ENCODE data around the gene AGR2. TPM values are rescaled to one million over a fixed set of nuclear protein-coding genes. Genes with fewer than 3 reads are reported as not detected.

AGR2 gene
- total and polyA plus RNA-seq, 10 donors = 0.17 to 0.38 (median 0.28) TPM; not detected in 7

GRCh38 chr7:16779051-16779450 is 25.7 kb downstream of the AGR2 start:
- H3K4me1 ChIP-seq = peaks cover 0 to 17% (median 2%) of the 10 kb centered on the region in 6 donors
- TF ChIP-seq POLR2AphosphoS5 (IDR thresholded peaks at IDR 0.05) (no peak), POLR2A (IDR thresholded peaks at IDR 0.05) (no peak)
- TF ChIP-seq, protein P1, sequence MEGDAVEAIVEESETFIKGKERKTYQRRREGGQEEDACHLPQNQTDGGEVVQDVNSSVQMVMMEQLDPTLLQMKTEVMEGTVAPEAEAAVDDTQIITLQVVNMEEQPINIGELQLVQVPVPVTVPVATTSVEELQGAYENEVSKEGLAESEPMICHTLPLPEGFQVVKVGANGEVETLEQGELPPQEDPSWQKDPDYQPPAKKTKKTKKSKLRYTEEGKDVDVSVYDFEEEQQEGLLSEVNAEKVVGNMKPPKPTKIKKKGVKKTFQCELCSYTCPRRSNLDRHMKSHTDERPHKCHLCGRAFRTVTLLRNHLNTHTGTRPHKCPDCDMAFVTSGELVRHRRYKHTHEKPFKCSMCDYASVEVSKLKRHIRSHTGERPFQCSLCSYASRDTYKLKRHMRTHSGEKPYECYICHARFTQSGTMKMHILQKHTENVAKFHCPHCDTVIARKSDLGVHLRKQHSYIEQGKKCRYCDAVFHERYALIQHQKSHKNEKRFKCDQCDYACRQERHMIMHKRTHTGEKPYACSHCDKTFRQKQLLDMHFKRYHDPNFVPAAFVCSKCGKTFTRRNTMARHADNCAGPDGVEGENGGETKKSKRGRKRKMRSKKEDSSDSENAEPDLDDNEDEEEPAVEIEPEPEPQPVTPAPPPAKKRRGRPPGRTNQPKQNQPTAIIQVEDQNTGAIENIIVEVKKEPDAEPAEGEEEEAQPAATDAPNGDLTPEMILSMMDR (IDR thresholded peaks at IDR 0.05 in 8 of 11, conservative IDR thresholded peaks at IDR 0.05 in 3 of 11) = no peak
- intact Hi-C loops (cut with DNase I; ENCODE audit: low total_unique reads) = no loop called here
- no peaks in the 10 kb centered on the region for H3K9me3 ChIP-seq
- H3K36me3 ChIP-seq = peaks cover 0 to 32% (median 0%) of the 10 kb centered on the region in 6 donors
- H3K27ac ChIP-seq = no peak overlapping the region
- no peak overlapping the region for H3K4me3 ChIP-seq
- peaks cover 0 to 4% (median 0%) of the 10 kb centered on the region in 7 donors for H3K27me3 ChIP-seq (replicated peaks in 1 of 7)
- WGBS, 5 donors = 19 to 43% (median 24%) methylated on average over 1 of the region's 1 CpG
- DNase-seq = no peak

- Histone ChIP-seq H3K9me3 (no peaks in the 10 kb centered on the region), H3K4me1 (peaks cover 0 to 17% (median 2%) of the 10 kb centered on the region in 6 donors), H3K27me3 (replicated peaks in 1 of 7) (peaks cover 0 to 7% (median 0%) of the 10 kb centered on the region in 7 donors), H3K27ac (no peak overlapping the region), H3K36me3 (peaks cover 0 to 26% (median 0%) of the 10 kb centered on the region in 6 donors), H3K4me3 (no peak overlapping the region)
- no peak for DNase-seq
- intact Hi-C loops (cut with DNase I; ENCODE audit: low total_unique reads) = no loop called here
- no peak for TF ChIP-seq POLR2A (IDR thresholded peaks at IDR 0.05)
- TF ChIP-seq, protein P1 (IDR thresholded peaks at IDR 0.05 in 8 of 11, conservative IDR thresholded peaks at IDR 0.05 in 3 of 11) = no peak
- no peak for TF ChIP-seq POLR2AphosphoS5 (IDR thresholded peaks at IDR 0.05)
- WGBS, 5 donors = 89 to 97% (median 94%) methylated on average over 3 of the region's 3 CpGs
Measured at GRCh38 chr7:16778476-16778875, 26.3 kb downstream of the AGR2 start.

DNA sequence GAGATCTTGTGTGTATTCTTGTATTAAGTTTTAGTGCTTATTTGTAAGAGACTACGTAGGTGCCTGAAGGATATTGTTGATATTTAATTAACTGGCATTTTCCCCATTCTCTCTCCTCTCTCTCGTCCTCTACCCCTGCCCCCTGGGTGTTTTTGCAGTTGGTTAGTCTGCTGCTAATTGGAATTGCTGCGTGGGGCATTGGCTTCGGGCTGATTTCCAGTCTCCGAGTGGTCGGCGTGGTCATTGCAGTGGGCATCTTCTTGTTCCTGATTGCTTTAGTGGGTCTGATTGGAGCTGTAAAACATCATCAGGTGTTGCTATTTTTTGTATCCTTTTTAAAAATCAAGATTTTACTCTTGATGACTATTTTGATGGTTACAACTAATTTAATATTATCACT is 28.7 kb downstream of the AGR2 start:
- DNase-seq = no peak
- no peak overlapping the region for H3K27ac ChIP-seq
- H3K27me3 ChIP-seq (replicated peaks in 1 of 7) = peaks cover 0 to 7% (median 0%) of the 10 kb centered on the region in 7 donors
- intact Hi-C loops (cut with DNase I; ENCODE audit: low total_unique reads) = no loop called here
- TF ChIP-seq, protein P1 (IDR thresholded peaks at IDR 0.05 in 8 of 11, conservative IDR thresholded peaks at IDR 0.05 in 3 of 11) = no peak
- TF ChIP-seq POLR2AphosphoS5 (IDR thresholded peaks at IDR 0.05) (no peak), POLR2A (IDR thresholded peaks at IDR 0.05) (no peak)
- H3K4me1 ChIP-seq = peaks cover 3 to 31% (median 8%) of the 10 kb centered on the region in 6 donors
- H3K9me3 ChIP-seq = no peaks in the 10 kb centered on the region
- 85 to 98% (median 93%) methylated on average over 7 of the region's 7 CpGs for WGBS, 5 donors
- peaks cover 0 to 2% (median 0%) of the 10 kb centered on the region in 6 donors for H3K36me3 ChIP-seq
- H3K4me3 ChIP-seq = no peak overlapping the region

DNA sequence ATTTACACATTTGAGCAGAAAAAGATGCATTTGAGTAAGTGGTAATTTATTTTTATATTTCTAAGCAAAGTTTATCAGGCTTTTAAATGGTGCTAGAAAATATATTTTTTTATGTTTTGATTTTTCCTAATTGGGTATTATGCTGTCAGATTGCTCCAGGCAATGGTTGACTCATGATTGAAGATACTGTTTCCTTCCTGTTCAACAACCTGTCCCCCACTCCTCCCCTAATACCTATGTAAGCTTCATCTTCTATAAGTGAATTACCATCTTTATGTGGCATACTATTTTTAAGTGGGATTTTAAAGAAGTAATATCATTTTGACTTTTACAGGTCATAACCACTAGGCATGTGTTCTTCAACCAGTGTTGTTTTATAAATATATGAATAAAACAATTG is 29.8 kb downstream of the AGR2 start:
- intact Hi-C loops (cut with DNase I; ENCODE audit: low total_unique reads) = no loop called here
- Histone ChIP-seq H3K4me1 (peaks cover 3 to 39% (median 12%) of the 10 kb centered on the region in 6 donors), H3K9me3 (no peaks in the 10 kb centered on the region)

More for the DNA sequence above, 29.8 kb downstream of the AGR2 start:
- no peak for DNase-seq
- Histone ChIP-seq H3K4me3 (no peak overlapping the region), H3K36me3 (no peaks in the 10 kb centered on the region), H3K27me3 (replicated peaks in 1 of 7) (peaks cover 0 to 12% (median 0%) of the 10 kb centered on the region in 7 donors), H3K27ac (no peak overlapping the region)
- TF ChIP-seq, protein P1 (IDR thresholded peaks at IDR 0.05 in 8 of 11, conservative IDR thresholded peaks at IDR 0.05 in 3 of 11) = no peak
- TF ChIP-seq POLR2AphosphoS5 (IDR thresholded peaks at IDR 0.05) = no peak
- TF ChIP-seq POLR2A (IDR thresholded peaks at IDR 0.05) = no peak

All from spleen (tissue), 11 donors.